CD4-positive, alpha-beta T cell treated with Interleukin-12 subunit alpha and Interleukin-12 subunit beta, for 1 hour (primary cell): ENCODE results near the gene PCDH9.

ENCODE experiments used
- DNase-seq: peaks from one replicate; pipeline ENCODE4 v3.0.0-alpha.2; 2020

The PCDH9 gene

GRCh38 chr13:66354879-66355751 is 875.0 kb downstream of the PCDH9 start:
- no peak for DNase-seq

DNA sequence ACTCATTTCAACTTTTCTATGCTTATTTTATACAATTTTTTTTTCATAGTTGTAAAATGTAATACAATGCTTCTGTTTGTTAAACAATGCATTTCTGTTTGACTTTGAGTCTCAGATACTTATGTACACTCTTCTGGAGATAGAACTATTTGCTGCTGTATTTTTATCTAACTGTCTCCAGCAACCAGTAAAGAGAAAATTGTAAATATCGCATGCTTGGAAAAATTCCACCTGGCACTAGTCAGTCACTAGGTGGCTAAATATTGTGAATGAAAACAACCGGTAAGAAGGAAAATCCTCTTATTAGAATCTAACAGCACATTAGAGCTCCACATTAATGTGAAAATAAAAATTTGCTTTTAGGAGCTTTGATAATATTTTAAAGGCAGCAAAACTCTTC is 876.5 kb downstream of the PCDH9 start:
- no peak for DNase-seq

- no peak for DNase-seq
These were observed 880.2 kb downstream of the PCDH9 start for GRCh38 chr13:66349966-66350365.

DNA sequence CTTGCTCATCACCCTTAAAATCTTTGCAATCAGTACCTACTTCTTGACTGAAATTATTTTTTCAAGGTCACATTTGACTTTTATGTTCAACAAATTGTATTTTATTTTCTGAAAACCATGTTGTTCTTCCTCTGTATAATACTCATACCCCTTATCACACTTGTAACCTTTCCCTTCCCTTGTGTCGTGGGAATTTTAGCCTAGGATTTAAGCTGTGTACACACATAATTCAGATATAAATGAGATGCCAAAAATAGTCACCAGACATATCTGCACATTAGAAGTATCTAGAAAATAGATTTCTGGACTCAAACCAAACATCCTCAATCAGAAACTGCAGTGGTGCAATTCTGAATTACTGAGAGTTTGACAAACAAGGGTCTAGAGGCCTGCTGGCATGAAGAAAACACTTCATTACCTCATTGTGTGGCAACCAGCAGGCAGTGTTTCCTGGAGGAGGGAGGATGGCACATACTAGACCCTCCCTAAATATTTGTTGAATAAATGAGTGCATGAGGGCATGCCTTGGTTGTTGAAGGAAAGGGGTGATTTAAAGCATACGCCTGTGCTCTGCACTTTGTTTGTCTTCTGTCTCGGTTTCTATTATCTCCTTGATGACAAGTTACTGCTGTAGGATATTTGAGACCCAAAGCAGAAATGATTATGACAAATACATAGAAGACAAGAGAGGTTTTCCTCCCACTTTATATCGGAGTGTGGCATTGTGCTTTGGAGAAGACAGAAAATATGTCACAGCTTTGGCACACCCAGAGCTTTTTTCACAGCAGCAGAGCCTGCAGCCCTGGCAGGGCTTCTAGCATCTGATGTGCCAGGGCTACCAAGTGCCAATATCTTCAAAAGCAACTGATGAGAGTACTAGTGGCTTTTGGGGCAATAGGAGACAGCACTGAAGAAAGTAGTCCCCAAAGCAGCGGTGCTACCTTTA is 881.1 kb downstream of the PCDH9 start:
- DNase-seq, result no peak

DNA sequence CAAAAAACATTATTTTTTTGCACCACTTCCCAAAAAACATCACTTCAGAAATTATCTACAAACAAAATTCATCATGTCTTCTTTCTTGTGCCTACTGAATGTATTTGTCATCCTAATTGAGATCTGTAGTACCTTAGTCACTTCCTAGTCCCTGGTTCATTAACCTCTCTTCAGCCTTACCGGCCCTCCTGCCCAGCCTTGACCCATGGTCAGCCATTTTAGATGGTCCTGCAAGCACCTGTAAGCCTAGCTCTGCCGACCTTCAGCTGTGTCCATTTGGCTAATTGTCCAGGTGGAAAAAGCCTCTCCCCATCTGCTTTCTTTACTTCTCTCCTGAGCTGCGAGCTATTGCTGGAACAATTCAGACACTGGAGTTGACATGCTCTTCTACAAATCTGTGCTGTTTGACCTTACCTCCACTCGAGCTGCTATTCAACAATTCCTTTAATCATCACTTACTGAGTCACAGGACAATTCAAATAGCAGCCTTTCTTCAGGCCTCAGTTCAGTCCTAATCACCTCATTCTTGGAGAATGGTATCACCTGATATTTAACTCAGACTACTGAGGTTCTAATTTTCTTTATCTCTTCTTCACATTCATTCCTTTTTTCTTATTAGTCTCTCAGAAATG is 882.5 kb downstream of the PCDH9 start:
- DNase-seq, result no peak

GRCh38 chr13:66345971-66346370 is 884.2 kb downstream of the PCDH9 start:
- DNase-seq, result no peak

DNA sequence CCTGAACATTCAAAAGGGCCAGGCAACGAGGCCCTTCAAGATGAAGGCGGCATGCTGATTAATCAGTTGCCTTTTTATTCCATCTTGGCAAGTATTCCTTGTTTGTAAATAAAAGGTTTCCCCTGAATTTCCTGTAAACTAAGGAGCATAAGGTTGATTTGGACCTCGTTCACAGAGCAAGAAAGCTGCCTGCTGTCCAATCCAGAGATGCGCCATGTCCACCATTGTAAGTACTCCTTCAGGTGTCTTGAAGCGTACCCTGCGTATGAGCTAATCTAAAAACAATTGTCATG is 884.7 kb downstream of the PCDH9 start:
- DNase-seq, result no peak

DNA sequence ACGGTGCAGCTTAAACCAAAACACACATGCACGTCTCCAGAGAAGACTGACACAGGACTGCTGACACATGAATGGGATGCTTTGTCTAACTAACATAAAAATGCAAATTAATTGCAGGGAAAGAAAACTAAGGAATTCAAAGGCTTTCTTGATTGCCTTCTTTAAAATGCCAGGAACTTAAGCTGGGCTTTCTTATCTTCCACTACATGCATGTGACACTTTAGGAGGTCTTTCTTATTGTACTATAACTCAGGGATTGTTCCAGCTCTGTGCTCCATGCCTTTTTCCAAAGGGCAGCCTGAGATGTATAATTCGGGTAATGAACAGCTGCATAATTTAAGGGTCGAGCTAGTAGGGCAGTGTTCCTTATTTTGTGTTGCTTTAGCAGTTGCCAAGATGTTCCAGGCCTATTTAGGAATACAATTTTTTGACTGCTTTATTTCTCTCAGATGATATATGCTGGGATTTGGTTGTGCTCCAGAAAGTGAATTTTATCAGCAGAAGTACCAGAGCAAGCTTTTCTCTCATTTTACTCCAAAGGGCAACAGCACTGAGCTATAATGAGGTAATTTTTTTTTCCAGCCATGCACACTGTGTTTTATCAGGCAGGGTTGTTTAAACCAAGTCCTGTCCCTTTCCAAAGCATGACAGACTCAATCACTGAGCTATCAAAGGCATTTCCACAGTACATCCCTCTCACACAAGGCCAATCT is 885.2 kb downstream of the PCDH9 start:
- DNase-seq, result no peak

- no peak for DNase-seq
These were observed 886.8 kb downstream of the PCDH9 start for GRCh38 chr13:66343224-66343828.

DNA sequence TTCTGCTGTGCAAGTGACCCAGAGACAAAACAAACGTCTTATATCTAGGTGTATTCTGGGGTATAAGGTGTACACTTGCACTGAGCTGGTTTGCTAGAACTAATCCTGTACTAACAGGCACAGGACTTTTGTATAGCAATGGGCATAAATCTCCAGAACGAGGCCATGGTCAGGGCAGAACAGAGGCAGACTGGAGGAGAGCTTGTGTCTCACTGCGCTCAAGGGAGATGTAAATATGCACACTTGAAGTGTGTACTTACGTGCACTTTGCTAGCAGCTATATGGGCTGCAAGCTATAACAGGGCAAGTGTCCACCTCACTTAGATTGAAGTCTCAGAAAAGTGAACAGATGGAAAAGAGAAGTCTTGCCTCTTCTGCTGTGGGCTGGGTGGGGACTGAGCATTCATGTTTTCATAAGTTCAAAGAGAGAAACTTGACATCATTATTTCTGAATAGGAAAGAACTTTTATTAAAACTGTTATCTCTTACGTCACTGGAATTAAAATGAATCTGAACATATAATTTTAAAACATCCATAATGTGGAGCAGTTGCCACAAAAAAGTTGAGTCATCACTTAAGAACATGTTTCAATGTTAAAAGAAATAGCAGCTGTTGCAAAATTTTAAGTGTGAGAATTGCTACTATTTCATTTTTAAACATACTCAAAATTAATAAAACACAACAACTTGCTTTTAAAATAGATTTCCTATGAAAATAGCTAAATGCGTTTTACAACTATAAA is 888.3 kb downstream of the PCDH9 start:
- no peak for DNase-seq

DNA sequence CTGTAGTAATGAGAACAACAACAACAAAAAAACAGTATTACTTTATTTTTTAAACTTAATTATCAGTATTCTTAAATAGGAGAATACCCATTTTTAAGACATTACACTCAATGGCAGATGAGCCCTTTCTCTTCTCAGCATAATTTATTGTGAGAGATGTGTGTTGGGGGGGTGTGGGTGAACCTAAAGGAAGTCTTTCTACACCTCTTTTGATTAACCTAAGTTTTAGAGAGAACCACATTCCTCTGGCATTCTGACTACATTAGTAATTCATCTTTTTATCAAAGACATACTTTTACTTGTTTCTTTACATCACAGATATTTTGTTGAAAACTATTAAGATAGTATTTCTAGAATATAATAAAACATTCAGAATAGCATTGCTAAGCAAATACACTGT is 890.9 kb downstream of the PCDH9 start:
- no peak for DNase-seq

DNA sequence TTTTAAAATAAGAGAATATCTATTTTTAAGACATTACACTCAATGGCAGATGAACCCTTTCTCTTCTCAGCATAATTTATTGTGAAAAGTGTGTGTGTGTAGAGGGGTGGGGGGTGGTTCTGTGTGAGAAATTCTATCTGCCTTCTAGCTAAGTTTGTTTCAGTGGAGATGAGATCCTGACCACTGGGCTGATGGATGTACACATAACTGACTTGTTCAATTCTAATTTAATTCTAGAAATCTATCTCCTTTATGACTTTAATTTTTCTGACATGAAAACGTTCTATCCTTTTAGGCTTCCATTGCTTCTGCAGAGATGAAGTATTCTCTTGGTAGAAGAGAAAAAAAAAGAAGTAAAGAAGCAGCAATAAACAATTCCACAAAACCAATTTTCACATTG is 891.6 kb downstream of the PCDH9 start:
- DNase-seq, result no peak

DNA sequence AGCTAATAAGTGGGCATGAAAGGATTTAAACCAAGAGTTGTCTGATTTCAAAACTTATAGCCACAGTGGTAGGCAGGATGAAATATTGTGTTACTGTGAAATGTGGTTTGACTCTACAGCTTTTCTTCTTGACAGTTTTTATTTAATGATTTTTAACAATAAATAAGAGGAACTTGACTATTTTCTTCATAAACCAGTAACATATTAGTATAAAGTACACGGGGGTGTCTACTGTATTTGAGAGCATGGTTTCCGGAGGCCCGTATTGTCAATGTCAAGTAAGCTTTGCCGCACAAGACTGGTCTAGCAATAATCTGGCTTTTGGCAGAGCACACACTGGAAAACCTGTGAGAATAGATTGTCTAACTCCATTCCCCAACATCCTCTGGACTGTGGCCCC is 894.5 kb downstream of the PCDH9 start:
- DNase-seq, result no peak

- no peak for DNase-seq
These were observed 900.1 kb downstream of the PCDH9 start for GRCh38 chr13:66329988-66330451.

GRCh38 chr13:66328476-66328875 is 901.7 kb downstream of the PCDH9 start:
- DNase-seq, result no peak

GRCh38 chr13:66323745-66324347 is 906.3 kb downstream of the PCDH9 start:
- DNase-seq, result no peak

DNA sequence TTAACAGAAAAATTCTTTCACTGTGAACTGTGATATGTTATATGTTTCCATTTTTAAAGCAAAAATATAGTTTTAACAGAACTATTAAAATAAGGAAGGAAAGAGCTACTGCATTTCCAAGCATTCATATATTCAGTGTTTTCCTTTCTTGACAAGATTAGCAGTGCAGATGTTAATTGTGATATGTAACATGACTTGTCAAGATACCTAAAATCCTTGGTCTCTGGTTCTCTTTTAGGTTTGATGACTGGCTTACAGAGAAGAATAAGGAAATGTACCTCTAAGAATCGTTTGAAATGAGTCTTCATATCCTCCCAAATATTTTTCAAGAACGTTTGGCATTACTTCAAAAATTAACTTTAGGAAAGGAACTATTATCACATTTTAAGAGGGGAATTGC is 907.2 kb downstream of the PCDH9 start:
- DNase-seq, result no peak

- no peak for DNase-seq
These were observed 907.9 kb downstream of the PCDH9 start for GRCh38 chr13:66322193-66322740.

GRCh38 chr13:66314911-66315310 is 915.2 kb downstream of the PCDH9 start:
- no peak for DNase-seq

GRCh38 chr13:66313413-66313812 is 916.7 kb downstream of the PCDH9 start:
- DNase-seq, result no peak
